HG02678 (cell line): ENCODE measurements around the gene SLC28A3.

Experiments
- ATAC-seq: cut with Tn5 transposase; IDR thresholded peaks from one replicate; pipeline ENCODE4 v1.9.1; 2021; ENCODE audit warnings: mild to moderate bottlenecking, moderate library complexity; ENCODE audit not compliant: unreplicated experiment

SLC28A3 gene

GRCh38 chr9:84300271-84300670 lies 40.3 kb downstream of the SLC28A3 start:
- no peak for ATAC-seq

GRCh38 chr9:84297162-84297821 lies 43.3 kb downstream of the SLC28A3 start:
- ATAC-seq = no peak

GRCh38 chr9:84296146-84296843 lies 44.3 kb downstream of the SLC28A3 start:
- ATAC-seq = peak; percentile 59

- no peak for ATAC-seq
Observed at GRCh38 chr9:84294241-84294950, 46.2 kb downstream of the SLC28A3 start.

GRCh38 chr9:84293001-84293798 lies 47.4 kb downstream of the SLC28A3 start:
- ATAC-seq = peak; percentile 70

- peak; percentile 63 for ATAC-seq
Observed at GRCh38 chr9:84285381-84285780, 55.2 kb downstream of the SLC28A3 start.

- no peak for ATAC-seq
Observed at GRCh38 chr9:84283946-84284345, 56.6 kb downstream of the SLC28A3 start.

- no peak for ATAC-seq
Observed at GRCh38 chr9:84278130-84278529, 62.4 kb downstream of the SLC28A3 start.

- no peak for ATAC-seq
Observed at GRCh38 chr9:84277646-84278045, 62.9 kb downstream of the SLC28A3 start.

- ATAC-seq = no peak
Observed at GRCh38 chr9:84276741-84277140, 63.8 kb downstream of the SLC28A3 start.

- ATAC-seq = peak; percentile 21
Observed at GRCh38 chr9:84271921-84272556, 68.5 kb downstream of the SLC28A3 start.

- peak; percentile 99 for ATAC-seq
Observed at GRCh38 chr9:84271531-84271900, 69.0 kb downstream of the SLC28A3 start.

- peak; percentile 17 for ATAC-seq
Observed at GRCh38 chr9:84270847-84271530, 69.6 kb downstream of the SLC28A3 start.

- ATAC-seq = no peak
Observed at GRCh38 chr9:84266087-84266561, 74.4 kb downstream of the SLC28A3 start.

- ATAC-seq = no peak
Observed at GRCh38 chr9:84264307-84265029, 76.1 kb downstream of the SLC28A3 start.

- peak; percentile 87 for ATAC-seq
Observed at GRCh38 chr9:84261070-84261746, 79.3 kb downstream of the SLC28A3 start.

GRCh38 chr9:84258371-84258770 lies 82.2 kb downstream of the SLC28A3 start:
- no peak for ATAC-seq

- no peak for ATAC-seq
Observed at GRCh38 chr9:84255696-84256095, 84.9 kb downstream of the SLC28A3 start.

- no peak for ATAC-seq
Observed at GRCh38 chr9:84254972-84255371, 85.6 kb downstream of the SLC28A3 start.
